Thyroid gland (tissue), 4 donors: ENCODE results near the gene LIMCH1.

Experiments used
- CTCF ChIP-seq, 6 experiments: fragments of 200-600 bp in 3 of 6; fragments of 450-650 bp in 3 of 6; sonication (generic) in 3 of 6; IDR thresholded peaks; one replicate each; pipeline ENCODE4 v1.5.1; 2016 to 2019; ENCODE audit warnings: antibody characterized with exemption in 6 of 6, mild to moderate bottlenecking in 2 of 6, inconsistent platforms in 1 of 6, moderate library complexity in 1 of 6
- POLR2A ChIP-seq, 2 donors: fragments of 450-650 bp; IDR thresholded peaks; one replicate each; pipeline ENCODE4 v1.6.1; 2017; ENCODE audit warnings: antibody characterized with exemption in 2 of 2, mild to moderate bottlenecking in 2 of 2, moderate library complexity in 1 of 2

DNA sequence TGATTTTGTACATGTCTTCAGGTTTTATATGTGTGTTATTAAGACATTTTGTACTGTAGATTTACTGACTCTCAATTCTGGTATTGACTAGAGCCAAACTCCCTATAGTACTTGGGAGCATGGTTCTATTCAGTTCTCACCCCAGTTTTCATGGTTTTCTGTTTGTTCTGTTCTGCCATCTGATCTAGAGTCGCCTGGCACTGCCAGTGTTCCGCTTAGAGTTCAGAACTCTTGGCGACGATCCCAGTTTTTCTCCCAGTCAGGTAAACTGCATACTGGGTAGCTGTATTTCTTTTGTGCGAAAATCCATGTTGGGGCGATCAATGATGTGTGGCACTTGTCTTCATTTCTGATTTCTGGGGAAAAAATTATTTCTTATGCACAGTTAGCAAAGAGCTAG lies 132.6 kb downstream of the LIMCH1 start:
- TF ChIP-seq CTCF (IDR thresholded peaks at IDR 0.05): no peak
- no peak for TF ChIP-seq POLR2A (IDR thresholded peaks at IDR 0.05)
